ENCODE data around the gene FAM81A. TPM values are rescaled to one million over a fixed set of nuclear protein-coding genes. Genes with fewer than 3 reads are reported as not detected.
A peak's percentile ranks its signal among the peaks of the same experiment; 100 is the strongest.

FAM81A gene
- total RNA-seq, 3 donors from 2014 or later (not counting 1 experiment from before 2014, with no cell fraction given): 1.0 TPM; not detected in 2

DNA sequence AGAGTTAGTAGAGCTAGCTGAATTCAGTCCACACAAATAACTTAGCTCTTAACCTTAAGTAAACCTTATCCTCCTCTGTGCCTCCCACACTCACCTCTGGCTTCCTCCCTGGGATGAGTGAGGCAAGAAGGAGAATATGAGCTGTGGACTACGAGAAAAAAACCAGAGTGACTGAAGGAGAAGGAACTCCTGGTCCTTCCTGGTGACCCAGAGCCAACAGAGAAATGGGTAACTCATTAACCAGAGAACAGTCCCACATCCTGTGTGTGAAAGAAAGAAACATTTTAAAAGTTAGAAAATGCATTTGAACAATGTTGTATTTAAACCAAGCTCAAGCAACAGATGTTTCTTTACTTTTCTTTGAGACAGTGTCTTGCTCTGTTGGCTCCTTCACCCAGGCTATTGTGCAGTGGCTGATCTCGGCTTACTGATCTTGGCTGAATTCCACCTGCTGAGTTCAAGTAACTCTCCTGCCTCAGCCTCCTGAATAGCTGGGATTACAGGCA lies 27.5 kb upstream of the FAM81A start:
- 28% methylated on average over 2 of the region's 2 CpGs for WGBS (ENCODE audit: insufficient coverage)
- peaks cover 42 to 50% of the 10 kb centered on the region in 2 donors for H3K4me1 Mint-ChIP-seq
- peaks cover 8% of the 10 kb centered on the region for H3K27me3 ChIP-seq (ENCODE audit: control insufficient read depth, insufficient read depth, low read length)
- no peaks in the 10 kb centered on the region for H3K9me3 Mint-ChIP-seq
- no peaks in the 10 kb centered on the region for H3K36me3 Mint-ChIP-seq
- H3K27ac ChIP-seq (ENCODE audit: low read length): no peak overlapping the region
- H3K4me3 Mint-ChIP-seq: peak overlapping the region; percentile 2
- H3K9me3 ChIP-seq (ENCODE audit: control insufficient read depth, insufficient read depth, low read length): no peaks in the 10 kb centered on the region
- no peak for DNase-seq
- no peaks in the 10 kb centered on the region for H3K36me3 ChIP-seq (ENCODE audit: control insufficient read depth, insufficient read depth, low read length)
- no peak for ATAC-seq
- H3K4me1 ChIP-seq (ENCODE audit: control insufficient read depth, insufficient read depth, low read length): peaks cover 62% of the 10 kb centered on the region
- intact Hi-C loops (cut with micrococcal nuclease): no loop called here
- TF ChIP-seq, protein P1, sequence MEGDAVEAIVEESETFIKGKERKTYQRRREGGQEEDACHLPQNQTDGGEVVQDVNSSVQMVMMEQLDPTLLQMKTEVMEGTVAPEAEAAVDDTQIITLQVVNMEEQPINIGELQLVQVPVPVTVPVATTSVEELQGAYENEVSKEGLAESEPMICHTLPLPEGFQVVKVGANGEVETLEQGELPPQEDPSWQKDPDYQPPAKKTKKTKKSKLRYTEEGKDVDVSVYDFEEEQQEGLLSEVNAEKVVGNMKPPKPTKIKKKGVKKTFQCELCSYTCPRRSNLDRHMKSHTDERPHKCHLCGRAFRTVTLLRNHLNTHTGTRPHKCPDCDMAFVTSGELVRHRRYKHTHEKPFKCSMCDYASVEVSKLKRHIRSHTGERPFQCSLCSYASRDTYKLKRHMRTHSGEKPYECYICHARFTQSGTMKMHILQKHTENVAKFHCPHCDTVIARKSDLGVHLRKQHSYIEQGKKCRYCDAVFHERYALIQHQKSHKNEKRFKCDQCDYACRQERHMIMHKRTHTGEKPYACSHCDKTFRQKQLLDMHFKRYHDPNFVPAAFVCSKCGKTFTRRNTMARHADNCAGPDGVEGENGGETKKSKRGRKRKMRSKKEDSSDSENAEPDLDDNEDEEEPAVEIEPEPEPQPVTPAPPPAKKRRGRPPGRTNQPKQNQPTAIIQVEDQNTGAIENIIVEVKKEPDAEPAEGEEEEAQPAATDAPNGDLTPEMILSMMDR (IDR thresholded peaks at IDR 0.05): no peak
- no peak overlapping the region for H3K4me3 ChIP-seq (ENCODE audit: low read length)
- peaks cover 14 to 23% of the 10 kb centered on the region in 2 donors for H3K27me3 Mint-ChIP-seq (ENCODE audit: low read depth in 2 of 2)
- no peak overlapping the region for H3K27ac Mint-ChIP-seq

- H3K36me3 Mint-ChIP-seq: no peaks in the 10 kb centered on the region
- H3K4me1 ChIP-seq (ENCODE audit: control insufficient read depth, insufficient read depth, low read length): peaks cover 46% of the 10 kb centered on the region
Observed at GRCh38 chr15:59413577-59413976, 24.4 kb upstream of the FAM81A start.

DNA sequence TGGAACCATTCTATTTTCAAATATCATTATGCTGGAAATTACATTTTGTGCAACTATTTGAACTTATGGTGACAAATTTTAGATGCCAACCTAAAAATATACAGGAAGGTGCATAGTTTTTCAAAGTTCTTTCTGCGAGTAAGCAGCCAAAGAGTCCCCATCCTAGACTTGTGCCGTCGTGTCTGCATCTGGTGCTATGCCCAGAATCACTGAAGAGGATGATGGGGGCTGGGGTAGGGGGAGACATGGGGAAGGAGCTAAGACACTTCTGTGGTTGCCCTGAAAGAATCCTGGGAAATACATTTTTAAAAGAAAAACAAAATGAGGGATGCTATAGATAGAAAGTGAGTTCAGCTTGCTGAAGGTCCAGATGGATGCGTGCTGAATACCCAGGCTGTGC lies 21.2 kb upstream of the FAM81A start:
- Mint-ChIP-seq H3K4me3 (no peak overlapping the region), H3K9me3 (no peaks in the 10 kb centered on the region), H3K36me3 (no peaks in the 10 kb centered on the region), H3K27ac (no peak overlapping the region), H3K4me1 (peaks cover 36 to 52% of the 10 kb centered on the region in 2 donors), H3K27me3 (ENCODE audit: low read depth in 2 of 2) (peaks cover 0 to 27% of the 10 kb centered on the region in 2 donors)
- TF ChIP-seq, protein P1 (IDR thresholded peaks at IDR 0.05): no peak
- Histone ChIP-seq H3K9me3 (ENCODE audit: control insufficient read depth, insufficient read depth, low read length) (no peaks in the 10 kb centered on the region), H3K36me3 (ENCODE audit: control insufficient read depth, insufficient read depth, low read length) (no peaks in the 10 kb centered on the region), H3K4me1 (ENCODE audit: control insufficient read depth, insufficient read depth, low read length) (peaks cover 28% of the 10 kb centered on the region), H3K27ac (ENCODE audit: low read length) (no peak overlapping the region), H3K4me3 (ENCODE audit: low read length) (no peak overlapping the region), H3K27me3 (ENCODE audit: control insufficient read depth, insufficient read depth, low read length) (peaks cover 3% of the 10 kb centered on the region)
- no peak for DNase-seq
- 81% methylated on average over 4 of the region's 4 CpGs for WGBS (ENCODE audit: insufficient coverage)
- no peak for ATAC-seq
- intact Hi-C loops (cut with micrococcal nuclease): no loop called here

More at GRCh38 chr15:59413577-59413976, 24.4 kb upstream of the FAM81A start:
- intact Hi-C loops (cut with micrococcal nuclease): loop anchor here (2.0 kb wide), 1 partner anchor 433 kb away; no protein-coding TSS in a partner anchor
- no peak for DNase-seq
- H3K4me1 Mint-ChIP-seq: peaks cover 42 to 56% of the 10 kb centered on the region in 2 donors
- TF ChIP-seq, protein P1 (IDR thresholded peaks at IDR 0.05): no peak
- Histone ChIP-seq H3K4me3 (ENCODE audit: low read length) (no peak overlapping the region), H3K27me3 (ENCODE audit: control insufficient read depth, insufficient read depth, low read length) (peaks cover 8% of the 10 kb centered on the region), H3K9me3 (ENCODE audit: control insufficient read depth, insufficient read depth, low read length) (no peaks in the 10 kb centered on the region), H3K36me3 (ENCODE audit: control insufficient read depth, insufficient read depth, low read length) (no peaks in the 10 kb centered on the region), H3K27ac (ENCODE audit: low read length) (peak overlapping the region; percentile 7)
- H3K9me3 Mint-ChIP-seq: no peaks in the 10 kb centered on the region
- H3K27me3 Mint-ChIP-seq (ENCODE audit: low read depth in 2 of 2): peaks cover 0 to 27% of the 10 kb centered on the region in 2 donors
- no peak overlapping the region for H3K27ac Mint-ChIP-seq
- WGBS (ENCODE audit: insufficient coverage): 33% methylated on average over 2 of the region's 2 CpGs
- no peak for ATAC-seq
- H3K4me3 Mint-ChIP-seq: no peak overlapping the region

- H3K9me3 Mint-ChIP-seq: no peaks in the 10 kb centered on the region
- Histone ChIP-seq H3K27me3 (ENCODE audit: control insufficient read depth, insufficient read depth, low read length) (no peaks in the 10 kb centered on the region), H3K9me3 (ENCODE audit: control insufficient read depth, insufficient read depth, low read length) (no peaks in the 10 kb centered on the region), H3K4me1 (ENCODE audit: control insufficient read depth, insufficient read depth, low read length) (peaks cover 7% of the 10 kb centered on the region), H3K4me3 (ENCODE audit: low read length) (no peak overlapping the region), H3K27ac (ENCODE audit: low read length) (no peak overlapping the region), H3K36me3 (ENCODE audit: control insufficient read depth, insufficient read depth, low read length) (no peaks in the 10 kb centered on the region)
- ATAC-seq (no peak), DNase-seq (no peak)
- TF ChIP-seq, protein P1 (IDR thresholded peaks at IDR 0.05): no peak
- intact Hi-C loops (cut with micrococcal nuclease): no loop called here
- no peak overlapping the region for H3K4me3 Mint-ChIP-seq
- H3K4me1 Mint-ChIP-seq: peaks cover 18 to 35% of the 10 kb centered on the region in 2 donors
- peaks cover 5 to 24% of the 10 kb centered on the region in 2 donors for H3K27me3 Mint-ChIP-seq (ENCODE audit: low read depth in 2 of 2)
- H3K36me3 Mint-ChIP-seq: no peaks in the 10 kb centered on the region
- WGBS (ENCODE audit: insufficient coverage): 27% methylated on average over 1 of the region's 1 CpG
- H3K27ac Mint-ChIP-seq: no peak overlapping the region
Observed at GRCh38 chr15:59419170-59419569, 18.8 kb upstream of the FAM81A start.
